IMR-90 (cell line): ENCODE results near the gene OSBPL6. TPM values are rescaled to one million over a fixed set of nuclear protein-coding genes. Genes with fewer than 3 reads are reported as not detected.

Source experiments
- ATAC-seq: fragments of 200-7000 bp; cut with Tn5 transposase; 2 replicates; pipeline ENCODE4 v1.9.1; 2020; ENCODE audit warnings: low read depth, mild to moderate bottlenecking, moderate library complexity
- BruUV-seq: library from RNA; stranded (reverse); fragments of 400-500 nt; replicated peaks from 2 replicates; lab custom pipeline; 2021; lab: Mats Ljungman, UMichigan
- CTCF ChIA-PET: fragments of 300-600 bp; formaldehyde crosslinking; extraction: SDS; loops from one replicate; lab custom pipeline; 2021; ENCODE audit warnings: antibody characterized with exemption; lab: Yijun Ruan, JAX
- POLR2A ChIA-PET: fragments of 300-600 bp; sonication (Branson Sonifier 250); formaldehyde crosslinking; loops from one replicate; lab custom pipeline; 2022; ENCODE audit warnings: antibody characterized with exemption; ENCODE audit not compliant: unreplicated experiment; lab: Charles Lee
- DNase-seq: peaks from one replicate; pipeline ENCODE4 v3.0.0; 2013
- H2AFZ ChIP-seq: replicated peaks from 2 replicates; pipeline ENCODE3; 2013; ENCODE audit warnings: low read length, mild to moderate bottlenecking; ENCODE audit not compliant: poor library complexity
- H2AK5ac ChIP-seq: 2 replicates; pipeline ENCODE4 v1.6.1; 2013; ENCODE audit warnings: low read depth, low read length, inconsistent platforms
- H2AK9ac ChIP-seq: replicated peaks from 2 replicates; pipeline ENCODE3; 2013; ENCODE audit warnings: mild to moderate bottlenecking, low read depth, low read length, moderate library complexity; ENCODE audit not compliant: poor library complexity
- H2BK120ac ChIP-seq: 2 replicates; pipeline ENCODE4 v1.6.1; 2013; ENCODE audit warnings: low read depth, low read length, inconsistent platforms
- H2BK15ac ChIP-seq: 3 replicates; pipeline ENCODE4 v1.6.1; 2013; ENCODE audit warnings: low read depth, low read length, inconsistent platforms
- H2BK20ac ChIP-seq: 2 replicates; pipeline ENCODE4 v1.6.1; 2013; ENCODE audit warnings: low read depth, mild to moderate bottlenecking, inconsistent platforms, low read length, moderate library complexity
- H2BK5ac ChIP-seq: 2 replicates; pipeline ENCODE4 v1.6.1; 2013; ENCODE audit warnings: mild to moderate bottlenecking, low read depth, low read length, inconsistent platforms; ENCODE audit not compliant: poor library complexity, severe bottlenecking
- H3K14ac ChIP-seq: replicated peaks from 2 replicates; pipeline ENCODE4 v1.6.1; 2013; ENCODE audit warnings: low read depth, low read length, inconsistent platforms
- H3K18ac ChIP-seq: 2 replicates; pipeline ENCODE4 v1.6.1; 2013; ENCODE audit warnings: low read depth, low read length, control low read depth
- H3K23ac ChIP-seq: 2 replicates; pipeline ENCODE4 v1.6.1; 2013; ENCODE audit warnings: low read depth, low read length, inconsistent platforms
- H3K27ac ChIP-seq: 2 replicates; pipeline ENCODE4 v1.5.1; 2013; ENCODE audit warnings: mild to moderate bottlenecking, control low read depth, low read length; ENCODE audit not compliant: insufficient read depth
- H3K27me3 ChIP-seq: 2 replicates; pipeline ENCODE4 v1.6.1; 2013; ENCODE audit warnings: low read length; ENCODE audit not compliant: control insufficient read depth, insufficient read depth
- H3K36me3 ChIP-seq: 2 replicates; pipeline ENCODE4 v1.6.1; 2013; ENCODE audit warnings: low read length, mixed read lengths; ENCODE audit not compliant: control insufficient read depth, insufficient read depth
- H3K4ac ChIP-seq: 2 replicates; pipeline ENCODE4 v1.6.1; 2013; ENCODE audit warnings: low read depth, low read length, inconsistent platforms
- H3K4me1 ChIP-seq: 2 replicates; pipeline ENCODE4 v1.6.1; 2013; ENCODE audit warnings: low read length, mixed read lengths; ENCODE audit not compliant: control insufficient read depth, insufficient read depth
- H3K4me2 ChIP-seq: 2 replicates; pipeline ENCODE4 v1.6.1; 2013; ENCODE audit warnings: low read depth, mild to moderate bottlenecking, control low read depth, low read length, moderate library complexity
- H3K4me3 ChIP-seq: 2 replicates; pipeline ENCODE4 v1.5.1; 2013; ENCODE audit warnings: low read depth, mild to moderate bottlenecking, control low read depth, low read length, moderate library complexity; ENCODE audit not compliant: insufficient read depth
- H3K56ac ChIP-seq: 2 replicates; pipeline ENCODE4 v1.6.1; 2013; ENCODE audit warnings: low read length, inconsistent platforms; ENCODE audit not compliant: insufficient read depth; ENCODE audit errors: extremely low read depth
- H3K79me1 ChIP-seq, 2 experiments: 2 replicates each; pipeline ENCODE4 v1.6.1; 2013; ENCODE audit warnings: low read length in 2 of 2, inconsistent platforms in 1 of 2, low read depth in 1 of 2
- H3K9ac ChIP-seq: 2 replicates; pipeline ENCODE4 v1.6.1; 2013; ENCODE audit warnings: low read depth, low read length, control low read depth
- H3K9me1 ChIP-seq: 2 replicates; pipeline ENCODE4 v1.6.1; 2013; ENCODE audit warnings: low read length, inconsistent platforms; ENCODE audit not compliant: insufficient read depth
- H3K9me3 ChIP-seq: 2 replicates; pipeline ENCODE4 v1.6.1; 2013; ENCODE audit warnings: low read length; ENCODE audit not compliant: control insufficient read depth, insufficient read depth
- H4K20me1 ChIP-seq: 2 replicates; pipeline ENCODE4 v1.6.1; 2013; ENCODE audit warnings: low read length, inconsistent platforms; ENCODE audit not compliant: insufficient read depth
- H4K5ac ChIP-seq: 2 replicates; pipeline ENCODE4 v1.6.1; 2013; ENCODE audit warnings: mild to moderate bottlenecking, low read depth, low read length, control low read depth
- H4K8ac ChIP-seq, 2 experiments: 2 replicates each; pipeline ENCODE4 v1.6.1; 2013; ENCODE audit warnings: low read depth in 2 of 2, low read length in 2 of 2, control low read depth in 1 of 2, inconsistent platforms in 1 of 2
- H4K91ac ChIP-seq: 2 replicates; pipeline ENCODE4 v1.6.1; 2013; ENCODE audit warnings: low read depth, low read length, inconsistent platforms; ENCODE audit not compliant: insufficient read depth
- BHLHE40 ChIP-seq: fragments of 150-350 bp; IDR thresholded peaks from 2 replicates; pipeline ENCODE4 v1.6.1; 2016; ENCODE audit warnings: mild to moderate bottlenecking, low read depth, low read length
- CTCF ChIP-seq: conservative IDR thresholded peaks from 2 replicates; pipeline ENCODE4 v1.5.1; 2012; ENCODE audit warnings: mild to moderate bottlenecking, low read depth, low read length, improper control_type of control experiment
- WGBS, 2 experiments: methylation state at CpG; one replicate each; pipeline versions ENCODE4 v1.1.5 to v1.1.7; 2013; ENCODE audit warnings: missing lambda C conversion rate in 2 of 2; ENCODE audit not compliant: insufficient read length in 1 of 2; ENCODE audit errors: extremely low coverage in 2 of 2; 5-methylcytosine and 5-hydroxymethylcytosine counted together
- dilution Hi-C: fragments of 300-500 bp; cut with HindIII; formaldehyde crosslinking; loops from one replicate; pipeline ENCODE4 v1.14.3; 2018; ENCODE audit warnings: low sequenced_read_pairs; ENCODE audit not compliant: unreplicated experiment
- in situ Hi-C: fragments of 300-500 bp; cut with MboI; formaldehyde crosslinking; loops from 3 replicates; pipeline ENCODE4 v1.14.3; 2019; ENCODE audit warnings: low sequenced_read_pairs, inconsistent platforms, mixed read lengths
- intact Hi-C: fragments of 100-400 bp; cut with micrococcal nuclease; formaldehyde crosslinking; loops from 2 replicates; pipeline ENCODE4 v1.10.0; 2022
- polyA plus RNA-seq, 3 experiments: library from polyadenylated mRNA; depleted of rRNA; stranded (reverse); fragments of >200 nt; gene quantifications; 2 replicates each; pipeline ENCODE4 v1.2.3, GENCODE V29; 2012; ENCODE audit warnings: low replicate concordance in 1 of 3
- total RNA-seq: library from RNA; depleted of rRNA; stranded (reverse); fragments of >200 nt; gene quantifications from 2 replicates; pipeline ENCODE4 v1.2.3, GENCODE V29; 2012

Gene OSBPL6
- total and polyA plus RNA-seq, 2 of the 4 experiments (the other 2 are of a cell fraction) = 3.2 to 3.7 TPM

- in situ Hi-C loops = no loop called here
- POLR2A ChIA-PET = no interaction called here
- no TSS peak for BruUV-seq
- ATAC-seq (no peak), DNase-seq (peak; percentile 26)
- no peak overlapping the region for H3K56ac ChIP-seq
- no peak overlapping the region for H2BK15ac ChIP-seq
- H3K14ac ChIP-seq = no peak overlapping the region
- no CpG with 5 or more reads among the region's 3 CpGs for WGBS, 2 experiments
- intact Hi-C loops = no loop called here
- H2AFZ ChIP-seq = no peak overlapping the region
- no peak overlapping the region for H3K9ac ChIP-seq
- no peak overlapping the region for H4K8ac ChIP-seq
- dilution Hi-C loops = no loop called here
- no peak for TF ChIP-seq BHLHE40
- peak; percentile 37 for TF ChIP-seq CTCF
- no peaks in the 10 kb centered on the region; the same call in 1 of the 2 replicates for H3K9me1 ChIP-seq
- H4K91ac ChIP-seq = no peak overlapping the region
- no peak overlapping the region for H2BK120ac ChIP-seq
- H3K4me1 ChIP-seq = no peaks in the 10 kb centered on the region
- no peak overlapping the region for H2BK20ac ChIP-seq
- no peaks in the 10 kb centered on the region for H4K20me1 ChIP-seq
- H3K18ac ChIP-seq = no peak overlapping the region
- H3K79me1 ChIP-seq = peaks cover 9 to 16% of the 10 kb centered on the region in 2 experiments; a peak in 1 of 4 replicates
- CTCF ChIA-PET = interaction anchor here (0.7 to 1.0 kb wide), 2 partner anchors 13 to 37 kb away, joined by 3 to 6 read pairs; no protein-coding TSS in a partner anchor
- H3K4me3 ChIP-seq = no peak overlapping the region
- no peak overlapping the region for H4K5ac ChIP-seq
- H3K36me3 ChIP-seq = no peaks in the 10 kb centered on the region
- no peak overlapping the region for H3K23ac ChIP-seq
- H3K9me3 ChIP-seq = no peaks in the 10 kb centered on the region
- H3K4ac ChIP-seq = no peak overlapping the region
- no peak overlapping the region for H3K4me2 ChIP-seq
- H3K27me3 ChIP-seq = no peaks in the 10 kb centered on the region
- H2BK5ac ChIP-seq = no peak overlapping the region
- no peak overlapping the region for H3K27ac ChIP-seq
- H2AK5ac ChIP-seq = no peak overlapping the region
- H2AK9ac ChIP-seq = no peak overlapping the region
Observed at GRCh38 chr2:178208817-178209216, 14.5 kb downstream of the OSBPL6 start.
